HG03342 (cell line): Measurements from ENCODE around the gene BROX.
"Not testable (repeated sequence)": the region's sequence is repeated elsewhere in the genome, so short reads cannot be mapped to it uniquely, and the experiment has no call there.

ENCODE experiments used
- ATAC-seq: cut with Tn5 transposase; IDR thresholded peaks from one replicate; pipeline ENCODE4 v1.9.1; 2021; ENCODE audit warnings: mild to moderate bottlenecking, moderate library complexity; ENCODE audit not compliant: unreplicated experiment

Gene BROX

GRCh38 chr1:222730866-222731265 is 18.5 kb downstream of the BROX start:
- ATAC-seq: no peak

GRCh38 chr1:222732216-222733159 is 20.1 kb downstream of the BROX start:
- peak; percentile 98 for ATAC-seq

GRCh38 chr1:222734740-222735139 is 22.4 kb downstream of the BROX start:
- ATAC-seq: no peak

GRCh38 chr1:222736470-222736869 is 24.1 kb downstream of the BROX start:
- no peak for ATAC-seq

GRCh38 chr1:222736972-222737371 is 24.6 kb downstream of the BROX start, which contains the start of gene FAM177B:
FAM177B (plus strand) TSS chr1:222737202; CDS start chr1:222746546, 9,344 bp downstream.
- no peak for ATAC-seq

GRCh38 chr1:222739465-222739864 is 27.1 kb downstream of the BROX start:
- ATAC-seq: no peak

- ATAC-seq: no peak
These were observed 27.6 kb downstream of the BROX start for GRCh38 chr1:222739929-222740328.

- ATAC-seq: not testable (repeated sequence)
These were observed 29.5 kb downstream of the BROX start for GRCh38 chr1:222741630-222742457.

GRCh38 chr1:222749927-222750326 is 37.6 kb downstream of the BROX start:
- ATAC-seq: no peak

- ATAC-seq: peak; percentile 91
These were observed 38.3 kb downstream of the BROX start for GRCh38 chr1:222750651-222751050.

- ATAC-seq: no peak
These were observed 38.9 kb downstream of the BROX start for GRCh38 chr1:222751255-222751654.

- no peak for ATAC-seq
These were observed 42.2 kb downstream of the BROX start for GRCh38 chr1:222754366-222755139.

- ATAC-seq: no peak
These were observed 45.4 kb downstream of the BROX start for GRCh38 chr1:222757646-222758268.

- ATAC-seq: no peak
These were observed 47.2 kb downstream of the BROX start for GRCh38 chr1:222759451-222760035.

GRCh38 chr1:222761083-222761482 is 48.7 kb downstream of the BROX start:
- no peak for ATAC-seq

GRCh38 chr1:222762178-222762577 is 49.8 kb downstream of the BROX start:
- ATAC-seq: not testable (repeated sequence)

- no peak for ATAC-seq
These were observed 54.8 kb downstream of the BROX start for GRCh38 chr1:222767152-222767571.

GRCh38 chr1:222768592-222768991 is 56.2 kb downstream of the BROX start:
- ATAC-seq: no peak

- ATAC-seq: no peak
These were observed 56.8 kb downstream of the BROX start for GRCh38 chr1:222769181-222769580.
